K562 (cell line): ENCODE measurements around the gene PPP1R3E. TPM values are rescaled to one million over a fixed set of nuclear protein-coding genes. Genes with fewer than 3 reads are reported as not detected.

Experiments used
- ATAC-seq: fragments of 200-7000 bp; cut with Tn5 transposase; 3 replicates; pipeline ENCODE4 v1.9.1; 2020; ENCODE audit warnings: moderate library complexity
- BruUV-seq: library from RNA; stranded (reverse); fragments of 400-500 nt; replicated peaks from 2 replicates; lab custom pipeline; 2021; lab: Mats Ljungman, UMichigan
- CTCF ChIA-PET: fragments of 300-600 bp; formaldehyde crosslinking; extraction: SDS; loops from one replicate; lab custom pipeline; 2021; ENCODE audit warnings: low intra/inter-chr PET ratio; lab: Yijun Ruan, JAX
- POLR2A ChIA-PET: fragments of 300-600, 350-650 bp; sonication (Branson Sonifier 250); formaldehyde crosslinking; extraction: SDS; loops from one replicate; lab custom pipeline; 2021; ENCODE audit warnings: antibody characterized with exemption, inconsistent platforms; lab: Yijun Ruan, JAX
- DNase-seq, 4 experiments: peaks; one replicate each; pipeline versions ENCODE4 v3.0.0 to v3.0.0-alpha.2; 2011 to 2018; ENCODE audit warnings: low spot score in 3 of 4, mixed read lengths in 3 of 4; ENCODE audit errors: extremely low read depth in 1 of 4
- FAIRE-seq: peaks from 2 replicates; lab custom pipeline; 2011; peaks lifted over from hg19 to GRCh38; lab: Jason Lieb, UNC
- H2AFZ ChIP-seq: 2 replicates; pipeline ENCODE4 v1.6.0; 2011; ENCODE audit warnings: low read depth, low read length, control low read depth, inconsistent platforms
- H3K27ac ChIP-seq: fragments of 200-600 bp; 3 replicates; pipeline ENCODE4 v1.8.0; 2011; ENCODE audit warnings: low read depth, mild to moderate bottlenecking, control low read depth, inconsistent platforms, low read length, moderate library complexity, mixed read lengths; ENCODE audit errors: extremely low read depth
- H3K27me3 ChIP-seq, 2 experiments: fragments of 300-600 bp in 1 of 2; 2 replicates in 1 of 2; 3 replicates in 1 of 2; pipeline versions ENCODE4 v1.6.0 to v1.8.0; 2011; ENCODE audit warnings: inconsistent platforms in 2 of 2, low read length in 2 of 2, mild to moderate bottlenecking in 1 of 2, mixed read lengths in 1 of 2, moderate library complexity in 1 of 2; ENCODE audit not compliant: control insufficient read depth in 2 of 2, insufficient read depth in 2 of 2
- H3K36me3 ChIP-seq: fragments of 300-600 bp; 3 replicates; pipeline ENCODE4 v1.8.0; 2011; ENCODE audit warnings: mild to moderate bottlenecking, low read length, inconsistent platforms; ENCODE audit not compliant: control insufficient read depth, insufficient read depth
- H3K4me1 ChIP-seq, 2 experiments: fragments of 200-600 bp in 1 of 2; replicated peaks in 1 of 2; 2 replicates in 1 of 2; 3 replicates in 1 of 2; pipeline versions ENCODE4 v1.5.1 to v1.8.0; 2011; ENCODE audit warnings: inconsistent platforms in 2 of 2, low read length in 2 of 2, mild to moderate bottlenecking in 1 of 2, mixed read lengths in 1 of 2, moderate library complexity in 1 of 2; ENCODE audit not compliant: control insufficient read depth in 2 of 2, insufficient read depth in 2 of 2
- H3K4me2 ChIP-seq: 2 replicates; pipeline ENCODE4 v1.6.1; 2011; ENCODE audit warnings: low read length, control low read depth, inconsistent platforms, mixed read lengths; ENCODE audit not compliant: insufficient read depth
- H3K4me3 ChIP-seq: fragments of 200-600 bp; sonication (generic), shearing (Covaris generic); 2 replicates; pipeline ENCODE4 v1.5.1; 2016; ENCODE audit warnings: control low read depth, inconsistent platforms
- H3K79me2 ChIP-seq: fragments of 200-600 bp; 3 replicates; pipeline ENCODE4 v1.8.0; 2011; ENCODE audit warnings: low read length, inconsistent platforms; ENCODE audit not compliant: control insufficient read depth, insufficient read depth
- H3K9ac ChIP-seq, 2 experiments: 2 replicates each; pipeline versions ENCODE4 v1.6.0 to v1.6.1; 2011; ENCODE audit warnings: low read depth in 2 of 2, low read length in 2 of 2, control low read depth in 1 of 2, inconsistent platforms in 1 of 2, mild to moderate bottlenecking in 1 of 2, mixed read lengths in 1 of 2; ENCODE audit not compliant: insufficient read depth in 1 of 2
- H3K9me1 ChIP-seq: one replicate; pipeline ENCODE4 v1.6.0; 2011; ENCODE audit warnings: inconsistent platforms, mild to moderate bottlenecking, low read length, moderate library complexity; ENCODE audit not compliant: control insufficient read depth, insufficient read depth
- H3K9me3 ChIP-seq: replicated peaks from 2 replicates; pipeline ENCODE4 v1.5.1; 2011; ENCODE audit warnings: low read depth, low read length, inconsistent platforms; ENCODE audit not compliant: control insufficient read depth, insufficient read depth
- H4K20me1 ChIP-seq: replicated peaks from 2 replicates; pipeline ENCODE4 v1.6.1; 2011; ENCODE audit warnings: low read length, inconsistent platforms, mixed read lengths; ENCODE audit not compliant: control insufficient read depth, insufficient read depth
- CHD7 ChIP-seq: fragments of 200-600 bp; sonication (generic); IDR thresholded peaks from one replicate; pipeline ENCODE4 v1.6.1; 2012; ENCODE audit warnings: mild to moderate bottlenecking, low read depth, low read length, inconsistent platforms
- CTBP1 ChIP-seq: fragments of 450-650 bp; IDR thresholded peaks from 2 replicates; pipeline ENCODE4 v1.6.1; 2016; ENCODE audit warnings: borderline replicate concordance
- IRF9 ChIP-seq: fragments of 450-650 bp; IDR thresholded peaks from 2 replicates; pipeline ENCODE4 v1.6.1; 2016; ENCODE audit warnings: missing biosample characterization, missing genetic modification characterization
- NR2C1 ChIP-seq, 2 experiments: fragments of 450-650 bp; IDR thresholded peaks; 2 replicates each; pipeline ENCODE4 v1.6.1; 2017; ENCODE audit warnings: mild to moderate bottlenecking in 2 of 2, antibody characterized with exemption in 1 of 2, inconsistent platforms in 1 of 2, missing compliant biosample characterization in 1 of 2, missing genetic modification characterization in 1 of 2
- POLR3G ChIP-seq: IDR thresholded peaks from 2 replicates; pipeline ENCODE4 v1.6.1; 2011; ENCODE audit not compliant: insufficient read length, insufficient replicate concordance; ENCODE audit errors: extremely low read depth
- SIN3B ChIP-seq: fragments of 450-650 bp; IDR thresholded peaks from 2 replicates; pipeline ENCODE4 v1.6.1; 2017; ENCODE audit warnings: low read depth, mild to moderate bottlenecking, moderate library complexity
- WGBS: fragments of 100-300 bp; shearing (Covaris generic); methylation state at CpG from one replicate; pipeline ENCODE4 v1.1.6; 2016; ENCODE audit warnings: low coverage, mixed read lengths; ENCODE audit not compliant: insufficient coverage; ENCODE audit errors: missing lambda C conversion rate; 5-methylcytosine and 5-hydroxymethylcytosine counted together
- in situ Hi-C: fragments of 300-500 bp; cut with MboI; formaldehyde crosslinking; loops from 4 replicates; pipeline ENCODE4 v1.15.0; 2018; ENCODE audit warnings: inconsistent platforms, mixed read lengths
- intact Hi-C: fragments of 100-400 bp; cut with micrococcal nuclease; formaldehyde crosslinking; loops from 2 replicates; pipeline ENCODE4 v1.14.2; 2022
- polyA plus RNA-seq, 8 experiments: library from polyadenylated mRNA; depleted of rRNA in 4 of 8; stranded (reverse) in 5 of 8; unstranded in 3 of 8; fragments of >200 nt; fragmentation: Nextera tagmentation in 2 of 8; fragmentation: Illumina TruSeq in 1 of 8; extraction: Ambion mirVana in 2 of 8; extraction: Trizol in 1 of 8; gene quantifications; 2 replicates each; pipeline versions ENCODE4 v1.2.1 to v1.2.3, GENCODE V29; 2011 to 2014; ENCODE audit warnings: inconsistent platforms in 1 of 8, missing spikeins in 1 of 8
- total RNA-seq, 7 experiments: library from RNA; depleted of rRNA in 6 of 7; stranded (reverse); fragments of >200 nt in 6 of 7; fragmentation: Illumina TruSeq in 2 of 7; extraction: Trizol in 2 of 7; gene quantifications; 2 replicates each; pipeline versions ENCODE4 v1.2.1 to v1.2.3, GENCODE V29; 2011 to 2021; ENCODE audit warnings: low replicate concordance in 1 of 7

The PPP1R3E gene
- total and polyA plus RNA-seq, 9 of the 15 experiments (the other 6 are each of a cell fraction or from before 2014, with no cell fraction given), result 3.2 to 18.4 (median 7.6) TPM

GRCh38 chr14:23349156-23349845, 46.6 kb upstream of the PPP1R3E start:
- ChIA-PET CTCF (interaction anchor here (0.5 kb wide), 1 partner anchor 1399 kb away, joined by 3 read pairs; no protein-coding TSS in a partner anchor), POLR2A (interaction anchor here (0.5 to 0.7 kb wide), 3 partner anchors 140 to 787 kb away, joined by 3 to 4 read pairs (median 3); no protein-coding TSS in a partner anchor)
- no peak for DNase-seq
- peaks cover 11 to 29% of the 10 kb centered on the region in 2 experiments; a peak in 4 of 5 replicates for H3K4me1 ChIP-seq
- no peak for ATAC-seq
- intact Hi-C loops (no loop called here), in situ Hi-C loops (no loop called here)
- no peak overlapping the region for H3K27ac ChIP-seq
- no peaks in the 10 kb centered on the region for H4K20me1 ChIP-seq
- no peaks in the 10 kb centered on the region for H3K9me1 ChIP-seq
- no peak overlapping the region for H3K4me3 ChIP-seq
- H2AFZ ChIP-seq, result no peak overlapping the region
- no peaks in the 10 kb centered on the region for H3K79me2 ChIP-seq
- FAIRE-seq, result no peak
- H3K4me2 ChIP-seq, result no peak overlapping the region
- no TSS peak for BruUV-seq
- no peaks in the 10 kb centered on the region for H3K9me3 ChIP-seq
- H3K27me3 ChIP-seq, result peaks cover 10 to 26% of the 10 kb centered on the region in 2 experiments; a peak in 4 of 5 replicates
- 8% methylated on average over 4 of the region's 8 CpGs for WGBS
- H3K36me3 ChIP-seq, result no peaks in the 10 kb centered on the region
- H3K9ac ChIP-seq, result no peak overlapping the region
- TF ChIP-seq NR2C1 (IDR thresholded peaks at IDR 0.05), result no peak
- no peak for TF ChIP-seq NR2C1 (tag; IDR thresholded peaks at IDR 0.05)
- no peak for TF ChIP-seq CTBP1
- TF ChIP-seq SIN3B, result no peak
- TF ChIP-seq POLR3G, result no peak
- TF ChIP-seq CHD7, result no peak
- no peak for TF ChIP-seq IRF9 (tag)
